HCT116 (cell line): Measurements from ENCODE around the gene MAP2K1. TPM values are rescaled to one million over a fixed set of nuclear protein-coding genes. Genes with fewer than 3 reads are reported as not detected.

Experiments
- ATAC-seq: fragments of 200-7000 bp; cut with Tn5 transposase; 2 replicates; pipeline ENCODE4 v1.9.1; 2020; ENCODE audit warnings: mild to moderate bottlenecking, moderate library complexity
- BruUV-seq: library from RNA; stranded (reverse); fragments of 400-500 nt; replicated peaks from 2 replicates; lab custom pipeline; 2021; lab: Mats Ljungman, UMichigan
- CTCF ChIA-PET: fragments of 300-600 bp; sonication (Branson Sonifier 250); formaldehyde crosslinking; loops from one replicate; lab custom pipeline; 2021; ENCODE audit warnings: antibody characterized with exemption; lab: Charles Lee
- POLR2A ChIA-PET: fragments of 300-600, 350-600 bp; sonication (Branson Sonifier 250); formaldehyde crosslinking; loops from one replicate; lab custom pipeline; 2021; ENCODE audit warnings: antibody characterized with exemption; lab: Charles Lee
- RAD21 ChIA-PET, 2 experiments: fragments of 300-600 bp; sonication (Branson Sonifier 250); formaldehyde crosslinking; loops; one replicate each; lab custom pipeline; 2023; ENCODE audit warnings: low total read pairs in 2 of 2; ENCODE audit not compliant: uncharacterized antibody in 2 of 2, unreplicated experiment in 2 of 2, low non-redundant PET in 1 of 2; lab: Charles Lee
- DNase-seq: peaks from one replicate; pipeline ENCODE4 v3.0.0-alpha.2; 2010; ENCODE audit warnings: low read depth, low spot score
- H2AFZ ChIP-seq: fragments of 200-600 bp; shearing (Covaris generic), sonication (generic); 2 replicates; pipeline ENCODE4 v1.6.1; 2017; ENCODE audit warnings: low read depth, mixed run types, mixed read lengths, antibody characterized with exemption, low read length; ENCODE audit not compliant: poor library complexity, severe bottlenecking
- H3K27ac ChIP-seq: 2 replicates; pipeline ENCODE4 v1.5.1; 2012; ENCODE audit warnings: low read depth, low read length
- H3K27me3 ChIP-seq: fragments of 200-600 bp; sonication (generic); 2 replicates; pipeline ENCODE4 v1.6.1; 2016; ENCODE audit warnings: mixed run types, low read length, mixed read lengths; ENCODE audit not compliant: insufficient read depth
- H3K36me3 ChIP-seq, 2 experiments: fragments of 200-500 bp in 1 of 2; fragments of 200-600 bp in 1 of 2; sonication (Bioruptor generic) in 1 of 2; sonication (generic) in 1 of 2; 2 replicates each; pipeline versions ENCODE4 v1.5.1 to v1.6.1; 2014 to 2016; ENCODE audit warnings: low read length in 2 of 2, inconsistent platforms in 1 of 2, mixed read lengths in 1 of 2, mixed run types in 1 of 2; ENCODE audit not compliant: insufficient read depth in 2 of 2, control insufficient read depth in 1 of 2
- H3K4me1 ChIP-seq, 2 experiments: fragments of 200-600 bp in 1 of 2; sonication (generic) in 1 of 2; 2 replicates each; pipeline versions ENCODE4 v1.5.1 to v1.6.1; 2012 to 2017; ENCODE audit warnings: low read length in 2 of 2, inconsistent platforms in 1 of 2, mild to moderate bottlenecking in 1 of 2, mixed read lengths in 1 of 2, mixed run types in 1 of 2, moderate library complexity in 1 of 2; ENCODE audit not compliant: insufficient read depth in 2 of 2, control insufficient read depth in 1 of 2
- H3K4me2 ChIP-seq: fragments of 200-600 bp; sonication (generic); 2 replicates; pipeline ENCODE4 v1.6.1; 2017; ENCODE audit warnings: mixed run types, low read length, mixed read lengths
- H3K4me3 ChIP-seq, 2 experiments: fragments of 200-600 bp in 1 of 2; sonication (generic) in 1 of 2; replicated peaks in 1 of 2; 2 replicates each; pipeline ENCODE4 v1.5.1; 2011 to 2016; ENCODE audit warnings: low read length in 2 of 2, control low read depth in 1 of 2, low read depth in 1 of 2, mild to moderate bottlenecking in 1 of 2, mixed read lengths in 1 of 2, mixed run types in 1 of 2
- H3K79me2 ChIP-seq: fragments of 200-600 bp; sonication (generic); 2 replicates; pipeline ENCODE4 v1.6.1; 2017; ENCODE audit warnings: mild to moderate bottlenecking, mixed run types, low read length, moderate library complexity, mixed read lengths; ENCODE audit not compliant: insufficient read depth
- H3K9ac ChIP-seq: fragments of 200-600 bp; sonication (generic); 2 replicates; pipeline ENCODE4 v1.6.1; 2016; ENCODE audit warnings: low read length, mixed read lengths
- H3K9me2 ChIP-seq: fragments of 200-600 bp; sonication (generic), shearing (Covaris generic); 2 replicates; pipeline ENCODE4 v1.6.1; 2017; ENCODE audit warnings: mixed run types, mild to moderate bottlenecking, moderate library complexity; ENCODE audit not compliant: insufficient read depth
- H3K9me3 ChIP-seq, 2 experiments: fragments of 200-500 bp in 1 of 2; fragments of 200-600 bp in 1 of 2; sonication (Bioruptor generic) in 1 of 2; sonication (generic) in 1 of 2; 2 replicates each; pipeline ENCODE4 v1.6.1; 2014 to 2017; ENCODE audit warnings: low read length in 2 of 2, mixed read lengths in 2 of 2, inconsistent platforms in 1 of 2, low read depth in 1 of 2, mild to moderate bottlenecking in 1 of 2, mixed run types in 1 of 2, moderate library complexity in 1 of 2; ENCODE audit not compliant: control insufficient read depth in 1 of 2, insufficient read depth in 1 of 2
- H4K20me1 ChIP-seq: fragments of 200-600 bp; sonication (generic), shearing (Covaris generic); 2 replicates; pipeline ENCODE4 v1.6.1; 2017; ENCODE audit warnings: mixed run types, mild to moderate bottlenecking, moderate library complexity; ENCODE audit not compliant: insufficient read depth
- ATF3 ChIP-seq: IDR thresholded peaks from 2 replicates; pipeline ENCODE4 v1.6.1; 2012
- CEBPB ChIP-seq: IDR thresholded peaks from 2 replicates; pipeline ENCODE4 v1.6.1; 2012; ENCODE audit warnings: low read depth
- EZH2 ChIP-seq: fragments of 200-600 bp; sonication (generic); IDR thresholded peaks from 2 replicates; pipeline ENCODE4 v1.6.1; 2017; ENCODE audit warnings: antibody characterized with exemption, mixed run types
- EZH2phosphoT487 ChIP-seq: fragments of 200-600 bp; IDR thresholded peaks from 2 replicates; pipeline ENCODE4 v1.6.1; 2018; ENCODE audit warnings: antibody characterized with exemption, borderline replicate concordance
- JUND ChIP-seq: IDR thresholded peaks from 2 replicates; pipeline ENCODE4 v1.6.1; 2012
- MAX ChIP-seq: IDR thresholded peaks from 2 replicates; pipeline ENCODE4 v1.6.1; 2012
- POLR2A ChIP-seq: IDR thresholded peaks from 2 replicates; pipeline ENCODE4 v1.7.0; 2011; ENCODE audit warnings: borderline replicate concordance; ENCODE audit not compliant: insufficient read depth, insufficient read length; ENCODE audit errors: extremely low read depth
- POLR2AphosphoS5 ChIP-seq: IDR thresholded peaks from 2 replicates; pipeline ENCODE4 v1.6.1; 2011; ENCODE audit warnings: mild to moderate bottlenecking, low read depth, low read length, moderate library complexity
- RAD21 ChIP-seq: IDR thresholded peaks from 2 replicates; pipeline ENCODE4 v1.6.1; 2012; ENCODE audit warnings: low read depth, mild to moderate bottlenecking
- SIN3A ChIP-seq: IDR thresholded peaks from 2 replicates; pipeline ENCODE4 v1.6.1; 2012; ENCODE audit warnings: low read depth
- TCF7L2 ChIP-seq: IDR thresholded peaks from 2 replicates; pipeline ENCODE4 v1.7.0; 2011; ENCODE audit warnings: borderline replicate concordance, inconsistent platforms; ENCODE audit not compliant: insufficient read depth, insufficient read length; ENCODE audit errors: extremely low read depth
- YY1 ChIP-seq: IDR thresholded peaks from 2 replicates; pipeline ENCODE4 v1.6.1; 2011; ENCODE audit warnings: low read length, low read depth, moderate library complexity, mild to moderate bottlenecking; ENCODE audit not compliant: insufficient replicate concordance; ENCODE audit errors: extremely low read depth
- ZBTB33 ChIP-seq: IDR thresholded peaks from 2 replicates; pipeline ENCODE4 v1.6.1; 2011; ENCODE audit warnings: mild to moderate bottlenecking, low read length, moderate library complexity; ENCODE audit not compliant: insufficient replicate concordance; ENCODE audit errors: extremely low read depth
- ZFX ChIP-seq: fragments of 450-650 bp; IDR thresholded peaks from 2 replicates; pipeline ENCODE4 v1.6.1; 2017
- intact Hi-C: fragments of 100-400 bp; cut with micrococcal nuclease; formaldehyde crosslinking; loops from 2 replicates; pipeline ENCODE4 v1.10.0; 2022
- total RNA-seq: library from RNA; stranded (reverse); gene quantifications from one replicate; pipeline ENCODE4 v1.2.1, GENCODE V29; 2021; ENCODE audit not compliant: unreplicated experiment

The MAP2K1 gene
- total RNA-seq, 1 experiment from 2014 or later, result 52.3 TPM

GRCh38 chr15:66409565-66410108 is 22.9 kb downstream of the MAP2K1 start:
- ChIA-PET CTCF (no interaction called here), RAD21 (no interaction called here), POLR2A (no interaction called here)
- no peak overlapping the region for H3K4me2 ChIP-seq
- H3K9me3 ChIP-seq, result peaks cover 0 to 7% of the 10 kb centered on the region in 2 experiments; a peak in 2 of 4 replicates
- no peak overlapping the region for H2AFZ ChIP-seq
- H3K36me3 ChIP-seq, result 0 out of 4 replicates have a peak, but pooled peaks cover 0 to 5% of the 10 kb centered on the region in 2 experiments
- H3K9ac ChIP-seq, result no peak overlapping the region
- peaks cover 5% of the 10 kb centered on the region; the same call in 1 of the 2 replicates for H4K20me1 ChIP-seq
- ATAC-seq (no peak), DNase-seq (no peak)
- no peak for TF ChIP-seq SIN3A
- no peak for TF ChIP-seq JUND
- no peak for TF ChIP-seq MAX
- TF ChIP-seq EZH2phosphoT487, result no peak
- TF ChIP-seq RAD21, result no peak
- no peak for TF ChIP-seq POLR2AphosphoS5
- peaks cover 90% of the 10 kb centered on the region for H3K79me2 ChIP-seq
- no peaks in the 10 kb centered on the region for H3K9me2 ChIP-seq
- BruUV-seq, result no TSS peak
- H3K4me3 ChIP-seq, result no peak overlapping the region
- intact Hi-C loops, result no loop called here
- no peak overlapping the region for H3K27ac ChIP-seq
- H3K27me3 ChIP-seq, result no peaks in the 10 kb centered on the region
- H3K4me1 ChIP-seq, result no peaks in the 10 kb centered on the region

GRCh38 chr15:66411190-66411589 is 24.5 kb downstream of the MAP2K1 start:
- Histone ChIP-seq H3K9ac (no peak overlapping the region), H3K36me3 (0 out of 4 replicates have a peak, but pooled peaks cover 0 to 5% of the 10 kb centered on the region in 2 experiments), H3K9me2 (no peaks in the 10 kb centered on the region), H3K27me3 (no peaks in the 10 kb centered on the region), H3K9me3 (peaks cover 0 to 7% of the 10 kb centered on the region in 2 experiments; a peak in 2 of 4 replicates), H3K79me2 (peaks cover 91% of the 10 kb centered on the region), H3K4me2 (no peak overlapping the region), H3K27ac (no peak overlapping the region), H3K4me1 (no peaks in the 10 kb centered on the region), H2AFZ (no peak overlapping the region), H4K20me1 (no peaks in the 10 kb centered on the region), H3K4me3 (no peak overlapping the region)
- no peak for ATAC-seq
- BruUV-seq, result no TSS peak
- RAD21 ChIA-PET, result no interaction called here
- POLR2A ChIA-PET, result interaction anchor here (1.5 kb wide), 1 partner anchor 25 kb away, joined by 4 read pairs; the partner anchor contains the start of gene MAP2K1
- DNase-seq, result no peak
- CTCF ChIA-PET, result no interaction called here
- intact Hi-C loops, result no loop called here
- TF ChIP-seq RAD21 (no peak), ZBTB33 (no peak), CEBPB (no peak), POLR2A (no peak), ATF3 (no peak), TCF7L2 (no peak), EZH2 (no peak), SIN3A (no peak), MAX (no peak), ZFX (no peak), YY1 (no peak)
